Common myeloid progenitor, CD34-positive (primary cell): ENCODE data around the gene CABLES2. TPM values are rescaled to one million over a fixed set of nuclear protein-coding genes. Genes with fewer than 3 reads are reported as not detected.

Experiments
- CTCF ChIA-PET: fragments of 350-600 bp; sonication (Branson Sonifier 250); formaldehyde crosslinking; loops from one replicate; lab custom pipeline; 2021; ENCODE audit warnings: antibody characterized with exemption; lab: Charles Lee
- POLR2A ChIA-PET: fragments of 350-600 bp; sonication (Branson Sonifier 250); formaldehyde crosslinking; loops from one replicate; lab custom pipeline; 2021; ENCODE audit warnings: antibody characterized with exemption; lab: Charles Lee
- DNase-seq, 3 donors: peaks; one replicate each; pipeline versions ENCODE4 v3.0.0 to v3.0.0-alpha.2; 2013
- H3K27ac ChIP-seq, 2 experiments: 1 replicate in 1 of 2; 2 replicates in 1 of 2; pipeline ENCODE4 v1.7.0; 2013; ENCODE audit warnings: inconsistent platforms in 2 of 2, low read length in 2 of 2, mild to moderate bottlenecking in 2 of 2, low read depth in 1 of 2, moderate library complexity in 1 of 2; ENCODE audit not compliant: severe bottlenecking in 2 of 2, insufficient read depth in 1 of 2, poor library complexity in 1 of 2
- H3K27me3 ChIP-seq, 5 experiments: replicated peaks in 2 of 5; 1 replicate in 3 of 5; 2 replicates in 2 of 5; pipeline versions ENCODE4 v1.6.1 to v1.7.0; 2013; ENCODE audit warnings: low read length in 4 of 5, mild to moderate bottlenecking in 2 of 5, moderate library complexity in 2 of 5, inconsistent platforms in 1 of 5; ENCODE audit not compliant: insufficient read depth in 5 of 5, control insufficient read depth in 4 of 5
- H3K36me3 ChIP-seq, 4 experiments: 1 replicate in 2 of 4; 2 replicates in 2 of 4; pipeline versions ENCODE4 v1.6.1 to v1.7.0; 2013; ENCODE audit warnings: low read length in 3 of 4, control low read depth in 1 of 4, mild to moderate bottlenecking in 1 of 4; ENCODE audit not compliant: control insufficient read depth in 4 of 4, insufficient read depth in 4 of 4
- H3K4me1 ChIP-seq, 4 experiments: 1 replicate in 3 of 4; 2 replicates in 1 of 4; pipeline versions ENCODE4 v1.6.1 to v1.7.1; 2013; ENCODE audit warnings: low read length in 3 of 4, mild to moderate bottlenecking in 3 of 4, control low read depth in 1 of 4, inconsistent platforms in 1 of 4, moderate library complexity in 1 of 4; ENCODE audit not compliant: control insufficient read depth in 4 of 4, insufficient read depth in 4 of 4; ENCODE audit errors: control extremely low read depth in 1 of 4
- H3K4me3 ChIP-seq, 7 experiments: 1 replicate in 4 of 7; 2 replicates in 3 of 7; pipeline versions ENCODE4 v1.5.1 to v1.7.0; 2013; ENCODE audit warnings: mild to moderate bottlenecking in 7 of 7, low read length in 6 of 7, moderate library complexity in 6 of 7, inconsistent platforms in 2 of 7, low read depth in 2 of 7, control low read depth in 1 of 7; ENCODE audit not compliant: insufficient read depth in 4 of 7, control insufficient read depth in 1 of 7; ENCODE audit errors: extremely low read depth in 1 of 7
- H3K9me3 ChIP-seq, 5 experiments: 1 replicate in 4 of 5; 2 replicates in 1 of 5; pipeline versions ENCODE4 v1.6.1 to v1.7.1; 2013; ENCODE audit warnings: low read length in 4 of 5, mild to moderate bottlenecking in 2 of 5, inconsistent platforms in 1 of 5, low read depth in 1 of 5, moderate library complexity in 1 of 5; ENCODE audit not compliant: control insufficient read depth in 4 of 5, insufficient read depth in 2 of 5; ENCODE audit errors: control extremely low read depth in 1 of 5
- WGBS: methylation state at CpG from one replicate; pipeline ENCODE4 v1.1.5; 2013; ENCODE audit not compliant: insufficient coverage; 5-methylcytosine and 5-hydroxymethylcytosine counted together
- polyA plus RNA-seq: library from polyadenylated mRNA; unstranded; fragments of 120-200 nt; gene quantifications from one replicate; pipeline ENCODE4 v1.2.1, GENCODE V29; 2013

CABLES2 gene, protein sequence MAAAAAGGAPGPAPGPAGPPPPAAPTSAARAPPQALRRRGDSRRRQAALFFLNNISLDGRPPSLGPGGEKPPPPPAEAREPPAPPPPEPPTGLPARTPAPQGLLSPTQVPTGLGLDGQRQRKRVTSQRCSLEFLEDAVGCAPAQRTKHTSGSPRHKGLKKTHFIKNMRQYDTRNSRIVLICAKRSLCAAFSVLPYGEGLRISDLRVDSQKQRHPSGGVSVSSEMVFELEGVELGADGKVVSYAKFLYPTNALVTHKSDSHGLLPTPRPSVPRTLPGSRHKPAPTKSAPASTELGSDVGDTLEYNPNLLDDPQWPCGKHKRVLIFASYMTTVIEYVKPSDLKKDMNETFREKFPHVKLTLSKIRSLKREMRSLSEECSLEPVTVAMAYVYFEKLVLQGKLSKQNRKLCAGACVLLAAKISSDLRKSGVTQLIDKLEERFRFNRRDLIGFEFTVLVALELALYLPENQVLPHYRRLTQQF
- polyA plus RNA-seq, result 3.8 TPM

DNA sequence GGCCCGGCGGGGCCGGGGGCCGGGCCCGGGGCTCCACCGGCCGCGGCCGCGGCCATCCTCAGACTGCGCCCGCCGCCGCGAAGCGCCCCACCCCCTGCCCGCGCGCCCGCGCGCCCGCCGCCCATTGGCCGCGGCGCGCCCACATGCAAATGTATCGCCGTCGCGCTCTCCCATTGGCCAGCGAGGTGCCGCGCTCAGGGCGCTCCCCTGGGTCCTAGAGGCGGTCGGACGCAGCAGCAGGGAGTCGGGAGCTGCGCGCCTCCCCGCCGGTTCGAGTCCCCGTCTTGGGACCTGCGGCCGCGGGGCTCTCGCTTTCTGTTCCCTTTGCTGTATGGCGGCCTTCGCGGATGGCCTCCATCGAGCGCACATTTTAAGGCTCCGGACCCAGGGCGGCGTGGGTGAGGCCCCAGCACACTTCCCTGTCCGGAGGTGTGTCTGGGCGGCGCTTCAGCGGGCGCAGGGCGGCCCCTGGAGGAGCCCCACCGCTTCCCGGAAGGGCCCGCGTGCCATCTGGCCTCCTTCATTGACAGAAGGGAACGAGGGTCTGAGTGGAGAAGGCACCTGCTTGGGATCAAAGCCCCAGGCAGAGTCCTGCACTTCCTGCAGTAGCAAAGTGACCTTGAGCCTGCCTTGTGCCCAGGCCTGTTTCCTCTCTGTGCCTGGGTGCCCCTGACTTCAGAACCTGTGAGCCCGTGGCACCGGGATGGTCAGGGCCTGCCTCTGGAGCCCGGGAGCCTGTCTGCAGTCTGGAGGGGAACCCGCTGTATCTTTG lies at the start of gene CABLES2:
TSS of gene CABLES2 (minus strand) at position 65 of the 772 bp plus-strand sequence. CDS start at position 56, 9 bp downstream.
- Histone ChIP-seq H3K36me3 (peaks cover 0 to 5% (median under 1%) of the 10 kb centered on the region in 4 experiments), H3K4me1 (peaks cover 0 to 35% (median 34%) of the 10 kb centered on the region in 4 experiments), H3K4me3 (peak within 1 kb of the TSS; percentile 30 to 81 (median 70)), H3K9me3 (no peaks in the 10 kb centered on the region), H3K27ac (peak within 1 kb of the TSS in 1 of 2 experiments; percentile 58), H3K27me3 (no peaks in the 10 kb centered on the region)
- 6% methylated on average over 56 of the region's 73 CpGs for WGBS
- POLR2A ChIA-PET, result interaction anchor here (0.6 kb wide), 1 partner anchor 1934 kb away, joined by 3 read pairs; no protein-coding TSS in a partner anchor
- peak; percentile 90 to 95 (median 94) for DNase-seq
- CTCF ChIA-PET, result no interaction called here

DNA sequence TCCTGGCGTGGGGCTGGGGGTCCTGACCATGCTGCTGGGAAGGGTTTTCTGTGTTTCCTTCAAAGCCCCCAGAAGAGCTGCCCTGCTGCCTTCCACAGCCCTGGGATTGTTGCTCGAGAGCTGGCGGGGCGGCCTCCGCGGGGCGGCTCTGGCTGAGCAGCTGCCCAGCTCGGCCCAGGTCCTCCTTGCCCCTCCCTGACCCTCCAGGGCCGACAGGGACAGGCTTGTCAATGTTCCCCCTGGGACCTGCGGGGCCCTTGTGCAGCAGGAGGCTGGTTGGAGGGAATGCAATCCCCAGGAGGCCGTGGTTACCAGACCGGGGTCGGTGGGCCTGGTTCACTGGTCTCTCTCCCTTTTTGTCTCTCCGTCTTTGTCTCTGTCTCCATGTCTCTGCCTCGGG lies 48.8 kb upstream of the CABLES2 start:
- ChIA-PET POLR2A (no interaction called here), CTCF (no interaction called here)
- Histone ChIP-seq H3K27me3 (peaks cover 0 to 67% (median 13%) of the 10 kb centered on the region in 5 experiments), H3K9me3 (no peaks in the 10 kb centered on the region), H3K36me3 (no peaks in the 10 kb centered on the region), H3K4me3 (no peak overlapping the region), H3K4me1 (no peaks in the 10 kb centered on the region), H3K27ac (no peak overlapping the region)
- no peak for DNase-seq
- WGBS, result 79% methylated on average over 13 of the region's 15 CpGs

DNA sequence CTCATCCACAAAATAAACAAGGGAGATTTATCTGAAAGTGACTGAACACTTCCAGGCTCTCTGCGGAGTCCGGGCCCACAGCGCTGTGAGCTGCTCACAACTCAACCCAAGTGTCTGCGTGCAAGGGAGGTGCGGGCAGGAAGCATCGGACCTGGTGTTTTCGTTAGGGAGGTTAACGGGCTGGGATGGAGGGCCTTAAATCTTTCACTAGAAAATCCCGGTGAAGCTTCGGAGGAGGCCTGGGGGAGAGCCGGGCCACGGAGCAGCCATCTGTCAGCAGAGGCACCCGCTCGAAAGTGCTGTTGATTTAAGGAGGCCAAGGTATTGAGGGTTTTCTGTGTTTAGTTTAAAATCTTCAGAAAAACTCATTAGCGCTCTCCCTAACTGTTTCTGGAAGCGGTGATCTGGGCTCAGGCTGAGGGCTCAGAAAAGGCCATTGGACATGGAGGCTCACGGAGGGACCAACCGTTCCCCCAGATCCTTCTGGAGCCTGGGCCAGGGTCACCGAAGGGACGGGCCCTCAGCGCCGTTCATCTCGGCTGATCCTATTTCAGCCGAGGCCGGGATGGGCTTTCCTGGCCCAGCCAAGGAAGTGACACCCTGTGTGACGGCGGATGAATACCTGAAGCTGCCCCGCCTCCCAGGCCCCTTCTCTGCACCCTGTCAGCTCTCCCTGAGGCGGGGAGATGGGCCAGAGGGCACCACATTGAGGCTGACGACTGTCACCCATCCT lies 48.0 kb upstream of the CABLES2 start:
- peaks cover 0 to 72% (median 13%) of the 10 kb centered on the region in 5 experiments for H3K27me3 ChIP-seq
- 66% methylated on average over 27 of the region's 30 CpGs for WGBS
- POLR2A ChIA-PET, result no interaction called here

DNA sequence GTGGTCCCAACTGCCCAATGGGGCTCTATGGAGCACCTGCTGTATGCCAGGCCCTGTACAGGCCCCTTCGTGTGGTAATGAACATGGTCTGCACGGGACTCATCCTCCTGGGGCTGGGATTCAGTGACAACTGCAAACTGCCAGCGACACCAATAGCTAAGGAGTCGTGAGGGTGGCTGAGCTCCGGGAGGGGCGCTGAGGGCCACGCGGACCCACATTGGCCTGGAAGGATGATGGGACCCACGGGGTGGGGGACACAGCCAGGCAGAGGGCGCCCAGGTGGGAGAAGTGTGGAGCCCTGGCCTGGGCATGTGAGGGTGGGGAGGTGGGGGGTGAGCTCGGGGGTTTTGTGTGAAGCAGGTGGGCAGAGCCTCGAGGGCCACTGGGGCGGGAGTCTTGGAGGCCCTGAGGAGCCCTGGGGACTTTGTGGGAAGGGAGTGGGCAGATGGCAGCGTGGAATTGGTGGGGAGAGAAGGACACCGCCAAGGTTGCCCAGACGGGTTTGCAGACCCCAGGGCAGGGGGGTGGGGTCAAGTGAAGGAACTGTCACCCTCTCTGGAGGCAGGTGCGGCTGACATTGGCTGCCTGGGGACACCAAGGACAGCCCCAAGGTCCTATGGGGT lies 46.2 kb upstream of the CABLES2 start:
- Histone ChIP-seq H3K9me3 (no peaks in the 10 kb centered on the region), H3K27ac (no peak overlapping the region), H3K4me3 (no peak overlapping the region), H3K27me3 (peaks cover 0 to 64% (median 13%) of the 10 kb centered on the region in 5 experiments), H3K4me1 (no peaks in the 10 kb centered on the region), H3K36me3 (no peaks in the 10 kb centered on the region)
- POLR2A ChIA-PET, result no interaction called here
- CTCF ChIA-PET, result no interaction called here
- WGBS, result 86% methylated on average over 16 of the region's 17 CpGs
- DNase-seq, result no peak

More for the DNA sequence above, 48.0 kb upstream of the CABLES2 start:
- Histone ChIP-seq H3K4me3 (no peak overlapping the region), H3K36me3 (no peaks in the 10 kb centered on the region), H3K9me3 (no peaks in the 10 kb centered on the region), H3K27ac (no peak overlapping the region), H3K4me1 (no peaks in the 10 kb centered on the region)
- no peak for DNase-seq
- CTCF ChIA-PET, result no interaction called here

DNA sequence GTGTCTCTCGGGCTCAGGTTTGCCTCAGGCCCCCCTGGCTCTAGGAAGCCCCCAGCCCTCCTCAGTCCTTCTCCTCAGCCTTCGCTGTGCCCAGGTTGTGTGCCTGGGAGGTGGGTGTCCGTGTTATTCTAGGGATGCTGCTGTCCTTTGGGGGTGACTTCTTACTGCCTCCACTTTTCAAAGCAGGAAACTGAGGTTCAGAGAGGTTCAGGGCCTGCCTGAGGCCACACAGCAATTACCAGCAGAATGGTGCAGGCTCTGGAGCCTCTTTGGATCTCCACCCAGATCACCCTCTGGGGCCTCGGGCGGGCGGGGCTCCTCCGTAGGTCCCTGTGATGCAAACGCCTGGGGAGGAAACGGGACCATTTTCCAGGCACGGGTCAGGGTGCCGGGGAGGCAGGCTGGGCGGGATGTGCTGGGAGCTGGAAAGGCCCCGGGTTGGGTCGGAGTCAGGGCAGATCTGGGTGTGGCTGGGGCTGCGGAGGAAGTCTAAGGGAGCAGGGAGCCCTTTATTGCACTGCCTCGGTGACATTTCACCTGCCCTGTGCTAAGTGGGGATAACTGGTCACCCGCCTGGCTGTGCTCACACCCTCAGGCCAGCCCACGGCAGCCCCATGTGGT lies 45.5 kb upstream of the CABLES2 start:
- WGBS, result 88% methylated on average over 13 of the region's 18 CpGs
- ChIA-PET POLR2A (no interaction called here), CTCF (no interaction called here)
- Histone ChIP-seq H3K27me3 (peaks cover 0 to 61% (median 12%) of the 10 kb centered on the region in 5 experiments), H3K4me3 (no peak overlapping the region), H3K4me1 (no peaks in the 10 kb centered on the region), H3K9me3 (no peaks in the 10 kb centered on the region), H3K27ac (no peak overlapping the region), H3K36me3 (no peaks in the 10 kb centered on the region)
- DNase-seq, result no peak

DNA sequence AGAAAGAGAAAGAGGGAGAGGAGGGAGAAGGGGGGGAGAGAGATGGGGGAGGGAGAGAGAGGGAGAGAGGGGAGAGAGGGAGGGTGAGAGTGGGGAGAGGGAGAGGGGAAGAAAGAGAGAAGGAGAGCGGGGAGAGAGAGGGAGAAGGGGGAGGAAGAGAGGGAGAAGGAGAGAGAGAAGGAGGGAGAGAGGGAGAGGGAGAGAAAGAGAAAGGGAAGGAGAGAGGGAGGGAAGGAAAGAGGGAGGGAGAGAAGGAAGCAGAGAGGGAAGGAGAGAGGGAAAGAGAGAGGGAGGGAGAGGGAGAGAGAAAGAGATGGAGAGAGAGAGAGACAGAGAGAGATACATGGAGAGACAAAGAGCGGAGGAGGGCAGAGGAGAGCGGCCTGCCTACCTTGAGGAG lies 44.9 kb upstream of the CABLES2 start:
- Histone ChIP-seq H3K36me3 (no peaks in the 10 kb centered on the region), H3K27ac (no peak overlapping the region), H3K4me1 (no peaks in the 10 kb centered on the region), H3K9me3 (no peaks in the 10 kb centered on the region), H3K27me3 (peaks cover 0 to 57% (median 14%) of the 10 kb centered on the region in 5 experiments), H3K4me3 (no peak overlapping the region)
- DNase-seq, result no peak
- ChIA-PET POLR2A (no interaction called here), CTCF (no interaction called here)
- WGBS, result 90% methylated on average over 3 of the region's 3 CpGs
